Natural killer cell (primary cell): ENCODE results near the gene MDFIC2. TPM values are rescaled to one million over a fixed set of nuclear protein-coding genes. Genes with fewer than 3 reads are reported as not detected.
"Not testable (repeated sequence)": the region's sequence is repeated elsewhere in the genome, so short reads cannot be mapped to it uniquely, and the experiment has no call there.

ENCODE experiments used
- ATAC-seq, 3 donors: fragments of 150-1000 bp in 2 of 3; fragments of 200-7000 bp in 1 of 3; cut with Tn5 transposase; 1 replicate in 1 of 3; 2 replicates in 2 of 3; pipeline ENCODE4 v1.10.0; 2021; ENCODE audit warnings: mild to moderate bottlenecking in 2 of 3, moderate library complexity in 2 of 3
- DNase-seq, 2 donors: peaks; one replicate each; pipeline versions ENCODE4 v3.0.0 to v3.0.0-alpha.2; 2013 to 2021; ENCODE audit warnings: mixed read lengths in 1 of 2
- H3K27ac ChIP-seq: one replicate; pipeline ENCODE4 v1.5.1; 2013; ENCODE audit warnings: mild to moderate bottlenecking, low read length
- H3K27me3 ChIP-seq: one replicate; pipeline ENCODE4 v1.6.1; 2013; ENCODE audit warnings: low read length; ENCODE audit not compliant: control insufficient read depth, insufficient read depth
- H3K36me3 ChIP-seq: one replicate; pipeline ENCODE4 v1.6.1; 2013; ENCODE audit warnings: low read length; ENCODE audit not compliant: control insufficient read depth, insufficient read depth
- H3K4me1 ChIP-seq: one replicate; pipeline ENCODE4 v1.6.1; 2013; ENCODE audit warnings: low read length; ENCODE audit not compliant: control insufficient read depth, insufficient read depth
- H3K4me3 ChIP-seq: one replicate; pipeline ENCODE4 v1.5.1; 2013; ENCODE audit warnings: low read length
- H3K9me3 ChIP-seq: one replicate; pipeline ENCODE4 v1.6.1; 2013; ENCODE audit warnings: low read length; ENCODE audit not compliant: control insufficient read depth, insufficient read depth
- H3K27ac Mint-ChIP-seq, 2 donors: one replicate each; pipeline ENCODE4 v1.8.0; 2022; ENCODE audit warnings: mild to moderate bottlenecking in 2 of 2, mixed read lengths in 2 of 2, moderate library complexity in 1 of 2
- H3K27me3 Mint-ChIP-seq, 2 donors: one replicate each; pipeline ENCODE4 v1.8.0; 2022; ENCODE audit warnings: low read depth in 2 of 2, mixed read lengths in 2 of 2
- H3K36me3 Mint-ChIP-seq: one replicate; pipeline ENCODE4 v1.8.0; 2022; ENCODE audit warnings: mixed read lengths
- H3K4me1 Mint-ChIP-seq, 2 donors: one replicate each; pipeline ENCODE4 v1.8.0; 2022; ENCODE audit warnings: mixed read lengths in 2 of 2
- H3K4me3 Mint-ChIP-seq: one replicate; pipeline ENCODE4 v1.8.0; 2022; ENCODE audit warnings: mild to moderate bottlenecking, moderate library complexity, mixed read lengths
- H3K9me3 Mint-ChIP-seq, 2 donors: one replicate each; pipeline ENCODE4 v1.8.0; 2022; ENCODE audit warnings: mixed read lengths in 2 of 2
- CTCF ChIP-seq: fragments of 200-600 bp; IDR thresholded peaks from one replicate; pipeline ENCODE4 v1.8.0; 2022; ENCODE audit warnings: antibody characterized with exemption
- WGBS: methylation state at CpG from one replicate; pipeline ENCODE4 v1.1.7; 2013; ENCODE audit warnings: missing lambda C conversion rate; ENCODE audit not compliant: insufficient coverage; 5-methylcytosine and 5-hydroxymethylcytosine counted together
- intact Hi-C: fragments of 100-400 bp; cut with micrococcal nuclease; formaldehyde crosslinking; loops from one replicate; pipeline ENCODE4 v1.14.2; 2022
- total RNA-seq, 4 donors: library from RNA; stranded (reverse); fragments of 120-200 nt in 1 of 4; gene quantifications; one replicate each; pipeline versions ENCODE4 v1.2.3 to v1.2.4, GENCODE V29; 2013 to 2022

MDFIC2 gene
- total RNA-seq, 3 donors from 2014 or later (not counting 1 experiment from before 2014, with no cell fraction given), result not detected

- Mint-ChIP-seq H3K27ac (no peak overlapping the region), H3K27me3 (no peaks in the 10 kb centered on the region), H3K9me3 (peaks cover 8 to 10% of the 10 kb centered on the region in 2 donors), H3K4me1 (no peaks in the 10 kb centered on the region), H3K4me3 (no peak overlapping the region), H3K36me3 (no peaks in the 10 kb centered on the region)
- intact Hi-C loops, result no loop called here
- 55% methylated on average over 3 of the region's 3 CpGs for WGBS
- no peak for DNase-seq
- ATAC-seq, result no peak
- no peaks in the 10 kb centered on the region for H3K36me3 ChIP-seq
- no peak overlapping the region for H3K4me3 ChIP-seq
- no peak overlapping the region for H3K27ac ChIP-seq
- TF ChIP-seq CTCF, result no peak
- no peaks in the 10 kb centered on the region for H3K9me3 ChIP-seq
- H3K27me3 ChIP-seq, result no peaks in the 10 kb centered on the region
- H3K4me1 ChIP-seq, result no peaks in the 10 kb centered on the region
Observed at GRCh38 chr3:70308760-70309159, 3.7 kb downstream of the MDFIC2 start.

- intact Hi-C loops, result no loop called here
Observed at GRCh38 chr3:70306736-70307135, 5.7 kb downstream of the MDFIC2 start.

GRCh38 chr3:70298385-70298784, 14.1 kb downstream of the MDFIC2 start:
- DNase-seq (no peak), ATAC-seq (no peak)
- H3K9me3 ChIP-seq, result no peaks in the 10 kb centered on the region
- WGBS, result no CpG with 5 or more reads among the region's 3 CpGs
- no peak overlapping the region for H3K27ac ChIP-seq
- Mint-ChIP-seq H3K4me3 (no peak overlapping the region), H3K36me3 (no peaks in the 10 kb centered on the region), H3K27ac (no peak overlapping the region), H3K9me3 (peaks cover 3 to 7% of the 10 kb centered on the region in 2 donors), H3K4me1 (no peaks in the 10 kb centered on the region), H3K27me3 (no peaks in the 10 kb centered on the region)
- intact Hi-C loops, result no loop called here
- no peaks in the 10 kb centered on the region for H3K27me3 ChIP-seq
- H3K36me3 ChIP-seq, result no peaks in the 10 kb centered on the region
- TF ChIP-seq CTCF, result no peak
- no peaks in the 10 kb centered on the region for H3K4me1 ChIP-seq
- H3K4me3 ChIP-seq, result no peak overlapping the region

More at GRCh38 chr3:70306736-70307135, 5.7 kb downstream of the MDFIC2 start:
- no peaks in the 10 kb centered on the region for H3K36me3 ChIP-seq
- Mint-ChIP-seq H3K4me1 (no peaks in the 10 kb centered on the region), H3K27ac (no peak overlapping the region), H3K9me3 (peaks cover 6 to 10% of the 10 kb centered on the region in 2 donors), H3K27me3 (no peaks in the 10 kb centered on the region), H3K4me3 (no peak overlapping the region), H3K36me3 (no peaks in the 10 kb centered on the region)
- no peak overlapping the region for H3K4me3 ChIP-seq
- no peak overlapping the region for H3K27ac ChIP-seq
- no peak for ATAC-seq
- no peaks in the 10 kb centered on the region for H3K9me3 ChIP-seq
- no peak for DNase-seq
- no peaks in the 10 kb centered on the region for H3K4me1 ChIP-seq
- no peaks in the 10 kb centered on the region for H3K27me3 ChIP-seq
- no peak for TF ChIP-seq CTCF

GRCh38 chr3:70291097-70291482, 21.3 kb downstream of the MDFIC2 start:
- Histone ChIP-seq H3K27ac (no peak overlapping the region), H3K9me3 (no peaks in the 10 kb centered on the region), H3K4me1 (no peaks in the 10 kb centered on the region), H3K27me3 (no peaks in the 10 kb centered on the region), H3K4me3 (no peak overlapping the region), H3K36me3 (no peaks in the 10 kb centered on the region)
- peaks cover 5 to 10% of the 10 kb centered on the region in 2 donors for H3K9me3 Mint-ChIP-seq
- DNase-seq (no peak), ATAC-seq (no peak)
- H3K27ac Mint-ChIP-seq, result no peak overlapping the region
- H3K36me3 Mint-ChIP-seq, result no peaks in the 10 kb centered on the region
- intact Hi-C loops, result no loop called here
- no peak for TF ChIP-seq CTCF
- no peaks in the 10 kb centered on the region for H3K27me3 Mint-ChIP-seq
- 100% methylated on average over 1 of the region's 2 CpGs for WGBS
- no peak overlapping the region for H3K4me3 Mint-ChIP-seq
- no peaks in the 10 kb centered on the region for H3K4me1 Mint-ChIP-seq

GRCh38 chr3:70290431-70291096, 21.9 kb downstream of the MDFIC2 start:
- intact Hi-C loops, ATAC-seq, H3K27ac Mint-ChIP-seq, H3K27me3 Mint-ChIP-seq, H3K4me3 Mint-ChIP-seq, H3K9me3 ChIP-seq, H3K4me1 Mint-ChIP-seq, H3K4me1 ChIP-seq, DNase-seq, H3K36me3 Mint-ChIP-seq, H3K4me3 ChIP-seq, H3K27me3 ChIP-seq, H3K27ac ChIP-seq, H3K36me3 ChIP-seq: not testable (repeated sequence)
- 92% methylated on average over 30 of the region's 32 CpGs for WGBS
- H3K9me3 Mint-ChIP-seq, result peaks cover 5 to 10% of the 10 kb centered on the region in 2 donors
